Stimulated activated CD4-positive, alpha-beta T cell treated with anti-CD3 and anti-CD28 coated beads, Interleukin-15, amount 100 ng/mL, for 48 hours (primary cell): ENCODE results near the gene NXNL1.

Source experiments
- DNase-seq, 2 donors: peaks; one replicate each; pipeline ENCODE4 v3.0.0-alpha.2; 2020; ENCODE audit warnings: low read depth in 2 of 2

The NXNL1 gene

GRCh38 chr19:17419621-17420474 lies 40.9 kb downstream of the NXNL1 start, which contains the start of gene MVB12A:
MVB12A (plus strand) TSS chr19:17420047; CDS start chr19:17420136, 89 bp downstream.
- peak; percentile 91 to 92 for DNase-seq

- no peak for DNase-seq
Observed at GRCh38 chr19:17419154-17419620, 41.5 kb downstream of the NXNL1 start.

- DNase-seq: no peak
Observed at GRCh38 chr19:17418710-17419109, 42.0 kb downstream of the NXNL1 start.

GRCh38 chr19:17415121-17415520 lies 45.6 kb downstream of the NXNL1 start:
- DNase-seq: no peak

- no peak for DNase-seq
Observed at GRCh38 chr19:17414097-17414496, 46.6 kb downstream of the NXNL1 start.

- DNase-seq: no peak
Observed at GRCh38 chr19:17411801-17412200, 48.9 kb downstream of the NXNL1 start.

GRCh38 chr19:17409990-17410389 lies 50.7 kb downstream of the NXNL1 start:
- no peak for DNase-seq

GRCh38 chr19:17406887-17407196 lies 53.9 kb downstream of the NXNL1 start:
- no peak for DNase-seq

- DNase-seq: peak in 1 of 2 donors; percentile 50
Observed at GRCh38 chr19:17406046-17406886, 54.5 kb downstream of the NXNL1 start.
